ENCODE results near the gene ACP1. TPM values are rescaled to one million over a fixed set of nuclear protein-coding genes. Genes with fewer than 3 reads are reported as not detected.

Gene ACP1
- total and polyA plus RNA-seq, 10 of the 15 experiments (the other 5 are each of a cell fraction or from before 2014, with no cell fraction given): 120 to 468 (median 175) TPM

DNA sequence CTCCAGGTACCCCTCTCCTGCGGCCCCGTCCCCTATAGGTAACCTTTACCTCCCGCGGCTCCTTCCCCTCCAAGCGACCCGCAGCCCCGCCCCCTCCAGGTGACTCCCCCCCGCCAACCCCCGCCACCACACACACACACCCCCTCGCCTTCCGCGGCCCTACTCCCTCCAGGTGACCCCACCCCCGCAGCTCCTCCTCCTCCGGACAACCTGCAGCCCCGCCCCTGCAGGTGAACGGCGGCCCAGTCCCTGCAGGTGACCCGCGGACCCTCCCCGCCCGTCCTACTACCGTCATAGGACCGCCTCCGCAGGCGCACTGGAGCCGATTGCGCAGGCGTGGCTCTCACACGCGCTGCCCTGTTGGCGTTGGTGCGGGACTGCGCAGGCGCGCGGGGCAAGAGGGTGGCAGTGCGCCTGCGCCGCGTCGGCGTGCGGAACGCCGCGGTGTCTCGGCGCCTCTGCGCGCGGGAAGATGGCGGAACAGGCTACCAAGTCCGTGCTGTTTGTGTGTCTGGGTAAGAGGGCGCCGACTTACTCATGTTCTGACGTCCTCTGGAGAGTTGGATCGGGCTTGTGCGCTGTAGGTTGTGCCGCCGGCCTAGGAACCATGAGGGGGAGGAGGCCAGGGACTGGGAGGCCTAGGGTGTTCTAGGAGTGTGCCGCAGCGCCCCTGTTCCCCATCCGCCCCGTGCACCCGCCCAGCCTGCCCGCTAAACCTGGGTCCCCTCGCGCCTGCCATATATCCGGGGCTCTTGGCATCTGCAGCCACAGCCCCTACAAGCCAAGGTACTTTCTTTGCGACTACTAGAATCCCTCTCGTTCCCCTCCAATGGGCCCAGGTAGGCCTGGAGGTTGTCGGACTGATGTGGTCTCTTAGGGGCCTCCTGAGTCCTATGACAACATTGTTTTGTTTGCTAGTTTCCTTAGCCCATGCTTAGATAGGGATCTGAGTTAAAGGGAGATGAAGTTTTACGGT, at the start of gene ACP1 (continued):
- TF ChIP-seq CTCF (IDR thresholded peaks at IDR 0.05 in 2 of 3, conservative IDR thresholded peaks at IDR 0.05 in 1 of 3; ENCODE audit: control insufficient read depth in 2 of 3, extremely low read depth in 1 of 3, insufficient read depth in 1 of 3, low read depth in 3 of 3, low read length in 3 of 3) (no peak), CBX3 (IDR thresholded peaks at IDR 0.05; ENCODE audit: borderline replicate concordance, low read depth) (no peak), CREM (IDR thresholded peaks at IDR 0.05; ENCODE audit: low read depth) (peak; percentile 42), DPF2 (IDR thresholded peaks at IDR 0.05) (peak; percentile 27; the same call in 1 of the 2 replicates), CHD1 (IDR thresholded peaks at IDR 0.05; ENCODE audit: low read depth, low read length) (no peak), BRCA1 (IDR thresholded peaks at IDR 0.05; ENCODE audit: low read depth, low read length) (no peak), ASH2L (IDR thresholded peaks at IDR 0.05; ENCODE audit: borderline replicate concordance, low read depth) (no peak), KLF5 (IDR thresholded peaks at IDR 0.05; ENCODE audit: partially characterized antibody) (no peak), EGR1 (IDR thresholded peaks at IDR 0.05; ENCODE audit: borderline replicate concordance in 1 of 2, low read depth in 2 of 2, low read length in 2 of 2) (peak in 1 of 2 experiments; percentile 78; a peak in 1 of 3 replicates), EZH2 (IDR thresholded peaks at IDR 0.05; ENCODE audit: borderline replicate concordance, control insufficient read depth, low read depth, low read length) (no peak), SMARCA5 (IDR thresholded peaks at IDR 0.05) (peak; percentile 77; the same call in 1 of the 2 replicates), HDGF (IDR thresholded peaks at IDR 0.05) (no peak), TAF1 (IDR thresholded peaks at IDR 0.05; ENCODE audit: borderline replicate concordance, low read depth, low read length) (peak; percentile 74; the same call in 1 of the 2 replicates), ETV6 (conservative IDR thresholded peaks at IDR 0.05 in 1 of 2, IDR thresholded peaks at IDR 0.05 in 1 of 2; ENCODE audit: borderline replicate concordance in 1 of 2, low read depth in 1 of 2) (no peak), TCF12 (IDR thresholded peaks at IDR 0.05; ENCODE audit: low read depth, low read length) (no peak), ZNF384 (IDR thresholded peaks at IDR 0.05; ENCODE audit: borderline replicate concordance, low read depth, low read length) (no peak), RFX5 (IDR thresholded peaks at IDR 0.05; ENCODE audit: low read depth, low read length) (0 out of 2 replicates have a peak, but pooled peaks have one; percentile 16), POU2F2 (IDR thresholded peaks at IDR 0.05; ENCODE audit: borderline replicate concordance, low read depth, low read length) (no peak), MXI1 (IDR thresholded peaks at IDR 0.05; ENCODE audit: low read depth, low read length) (peak; percentile 69), STAT3 (IDR thresholded peaks at IDR 0.05; ENCODE audit: low read depth, low read length) (no peak), SMC3 (IDR thresholded peaks at IDR 0.05; ENCODE audit: borderline replicate concordance, low read length) (no peak), HDAC6 (IDR thresholded peaks at IDR 0.05; ENCODE audit: unreplicated experiment) (no peak), RUNX3 (IDR thresholded peaks at IDR 0.05; ENCODE audit: low read length) (peak; percentile 23; the same call in 1 of the 2 replicates)
- TF ChIP-seq, protein P1, sequence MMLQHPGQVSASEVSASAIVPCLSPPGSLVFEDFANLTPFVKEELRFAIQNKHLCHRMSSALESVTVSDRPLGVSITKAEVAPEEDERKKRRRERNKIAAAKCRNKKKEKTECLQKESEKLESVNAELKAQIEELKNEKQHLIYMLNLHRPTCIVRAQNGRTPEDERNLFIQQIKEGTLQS (IDR thresholded peaks at IDR 0.05; ENCODE audit: borderline replicate concordance, extremely low read depth, low read depth, low read length): no peak
- TF ChIP-seq, protein P2, sequence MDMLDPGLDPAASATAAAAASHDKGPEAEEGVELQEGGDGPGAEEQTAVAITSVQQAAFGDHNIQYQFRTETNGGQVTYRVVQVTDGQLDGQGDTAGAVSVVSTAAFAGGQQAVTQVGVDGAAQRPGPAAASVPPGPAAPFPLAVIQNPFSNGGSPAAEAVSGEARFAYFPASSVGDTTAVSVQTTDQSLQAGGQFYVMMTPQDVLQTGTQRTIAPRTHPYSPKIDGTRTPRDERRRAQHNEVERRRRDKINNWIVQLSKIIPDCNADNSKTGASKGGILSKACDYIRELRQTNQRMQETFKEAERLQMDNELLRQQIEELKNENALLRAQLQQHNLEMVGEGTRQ (IDR thresholded peaks at IDR 0.05; ENCODE audit: borderline replicate concordance, low read depth, low read length): no peak
- TF ChIP-seq, protein P3, sequence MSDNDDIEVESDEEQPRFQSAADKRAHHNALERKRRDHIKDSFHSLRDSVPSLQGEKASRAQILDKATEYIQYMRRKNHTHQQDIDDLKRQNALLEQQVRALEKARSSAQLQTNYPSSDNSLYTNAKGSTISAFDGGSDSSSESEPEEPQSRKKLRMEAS (IDR thresholded peaks at IDR 0.05; ENCODE audit: low read depth, low read length): no peak; the same call in 1 of the 2 replicates
